ENCODE data around the gene NDFIP2.

GRCh38 chr13:79490824-79491223, 9.9 kb downstream of the NDFIP2 start:
- no peak for TF ChIP-seq CTCF (IDR thresholded peaks at IDR 0.05; ENCODE audit: extremely low read depth in 1 of 2, insufficient read depth in 1 of 2, low read depth in 1 of 2, low read length in 2 of 2)
- TF ChIP-seq POLR2AphosphoS5 (IDR thresholded peaks at IDR 0.05; ENCODE audit: insufficient read depth, low read depth, low read length) = no peak
- no peak for TF ChIP-seq EZH2 (IDR thresholded peaks at IDR 0.05; ENCODE audit: borderline replicate concordance, low read depth, low read length, severe bottlenecking)
- TF ChIP-seq POLR2A (IDR thresholded peaks at IDR 0.05; ENCODE audit: low read depth, low read length) = no peak
- no peak for TF ChIP-seq MYC (IDR thresholded peaks at IDR 0.05; ENCODE audit: low read depth, low read length)
- no peak for TF ChIP-seq FOS (IDR thresholded peaks at IDR 0.05; ENCODE audit: borderline replicate concordance, insufficient read depth, low read length)
- no peak for TF ChIP-seq JUN (IDR thresholded peaks at IDR 0.05; ENCODE audit: borderline replicate concordance, insufficient read depth, insufficient read length, low read depth)
- TF ChIP-seq MAX (IDR thresholded peaks at IDR 0.05; ENCODE audit: insufficient read depth, insufficient read length) = no peak
- TF ChIP-seq GATA2 (IDR thresholded peaks at IDR 0.05; ENCODE audit: insufficient read depth, insufficient read length, low read depth, low read length) = no peak

Data from endothelial cell of umbilical vein (primary cell).